A673 (cell line): ENCODE measurements around the gene RTN4RL1.

Experiments used
- EZH2 ChIP-seq: fragments of 200-600 bp; sonication (generic); IDR thresholded peaks from 2 replicates; pipeline ENCODE4 v1.6.1; 2017; ENCODE audit warnings: borderline replicate concordance, low read depth, mild to moderate bottlenecking, mixed read lengths, antibody characterized with exemption, low read length; ENCODE audit not compliant: poor library complexity, severe bottlenecking
- TF ChIP-seq, protein P1 (sequence below): fragments of 300-800, 200-600 bp; sonication (generic); conservative IDR thresholded peaks from 2 replicates; pipeline ENCODE4 v1.5.1; 2017; ENCODE audit warnings: low read depth, mild to moderate bottlenecking, antibody characterized with exemption, low read length, moderate library complexity, mixed read lengths

DNA sequence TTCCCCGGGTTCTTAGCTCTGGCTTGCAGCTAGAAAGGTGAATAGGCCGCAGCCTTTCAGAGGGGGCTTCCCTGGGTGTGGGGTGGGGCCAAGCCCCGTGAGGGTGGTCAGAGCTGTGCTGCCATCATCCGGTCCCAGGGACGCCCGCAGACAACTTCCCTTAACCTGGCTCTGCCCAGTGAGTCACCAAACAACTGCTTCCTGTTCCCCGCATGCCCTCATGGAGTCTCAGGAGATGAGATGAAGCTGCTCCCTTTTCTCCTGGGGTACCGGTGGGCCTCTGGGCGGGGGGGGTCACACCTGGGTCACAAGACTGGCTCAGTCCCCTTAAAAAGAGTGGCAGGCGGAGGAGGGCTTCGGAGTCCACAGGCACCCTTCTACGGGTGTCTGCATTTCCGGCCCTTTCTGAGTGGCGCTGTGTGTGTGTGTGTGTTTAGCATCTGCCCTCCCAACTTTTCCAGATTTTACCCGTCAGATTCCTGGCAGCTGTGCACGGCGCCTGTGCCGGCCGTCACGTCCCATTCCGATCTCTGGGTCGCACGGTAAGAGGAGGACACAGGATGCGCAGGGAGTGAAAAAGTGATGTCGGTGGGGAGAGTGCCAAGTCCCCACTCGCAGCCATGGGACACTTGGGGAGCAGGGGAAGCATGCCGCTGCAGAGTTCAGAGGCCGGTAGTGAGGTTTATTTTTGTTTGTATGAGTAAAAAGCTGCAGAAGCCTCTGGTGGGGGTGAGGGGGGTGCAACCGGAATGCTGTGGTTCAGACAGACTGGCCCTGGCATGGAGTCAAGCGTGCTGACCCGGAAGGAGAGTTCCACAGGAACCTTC is 46.5 kb upstream of the RTN4RL1 start:
- TF ChIP-seq, protein P1, sequence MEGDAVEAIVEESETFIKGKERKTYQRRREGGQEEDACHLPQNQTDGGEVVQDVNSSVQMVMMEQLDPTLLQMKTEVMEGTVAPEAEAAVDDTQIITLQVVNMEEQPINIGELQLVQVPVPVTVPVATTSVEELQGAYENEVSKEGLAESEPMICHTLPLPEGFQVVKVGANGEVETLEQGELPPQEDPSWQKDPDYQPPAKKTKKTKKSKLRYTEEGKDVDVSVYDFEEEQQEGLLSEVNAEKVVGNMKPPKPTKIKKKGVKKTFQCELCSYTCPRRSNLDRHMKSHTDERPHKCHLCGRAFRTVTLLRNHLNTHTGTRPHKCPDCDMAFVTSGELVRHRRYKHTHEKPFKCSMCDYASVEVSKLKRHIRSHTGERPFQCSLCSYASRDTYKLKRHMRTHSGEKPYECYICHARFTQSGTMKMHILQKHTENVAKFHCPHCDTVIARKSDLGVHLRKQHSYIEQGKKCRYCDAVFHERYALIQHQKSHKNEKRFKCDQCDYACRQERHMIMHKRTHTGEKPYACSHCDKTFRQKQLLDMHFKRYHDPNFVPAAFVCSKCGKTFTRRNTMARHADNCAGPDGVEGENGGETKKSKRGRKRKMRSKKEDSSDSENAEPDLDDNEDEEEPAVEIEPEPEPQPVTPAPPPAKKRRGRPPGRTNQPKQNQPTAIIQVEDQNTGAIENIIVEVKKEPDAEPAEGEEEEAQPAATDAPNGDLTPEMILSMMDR: no peak
- no peak for TF ChIP-seq EZH2
